Endothelial cell (in vitro differentiated cells): ENCODE measurements around the gene YWHAB. TPM values are rescaled to one million over a fixed set of nuclear protein-coding genes. Genes with fewer than 3 reads are reported as not detected.

Experiments
- DNase-seq: peaks from one replicate; pipeline ENCODE4 v3.0.0; 2021; ENCODE audit warnings: low spot score
- H3K27ac Mint-ChIP-seq: one replicate; pipeline ENCODE4 v1.8.0; 2021; ENCODE audit warnings: mixed read lengths, inconsistent platforms; ENCODE audit not compliant: unreplicated experiment
- H3K27me3 Mint-ChIP-seq: one replicate; pipeline ENCODE4 v1.8.0; 2021; ENCODE audit warnings: mild to moderate bottlenecking, moderate library complexity, mixed read lengths, inconsistent platforms; ENCODE audit not compliant: unreplicated experiment
- H3K36me3 Mint-ChIP-seq: one replicate; pipeline ENCODE4 v1.8.0; 2021; ENCODE audit warnings: mild to moderate bottlenecking, low read depth, mixed read lengths, inconsistent platforms; ENCODE audit not compliant: unreplicated experiment
- H3K4me1 Mint-ChIP-seq: one replicate; pipeline ENCODE4 v1.8.0; 2021; ENCODE audit warnings: mild to moderate bottlenecking, mixed read lengths, inconsistent platforms; ENCODE audit not compliant: unreplicated experiment
- H3K4me3 Mint-ChIP-seq: one replicate; pipeline ENCODE4 v1.8.0; 2021; ENCODE audit warnings: mild to moderate bottlenecking, mixed read lengths, inconsistent platforms; ENCODE audit not compliant: unreplicated experiment
- H3K9me3 Mint-ChIP-seq: one replicate; pipeline ENCODE4 v1.8.0; 2021; ENCODE audit warnings: mixed read lengths, inconsistent platforms; ENCODE audit not compliant: unreplicated experiment
- CTCF ChIP-seq: fragments of 200-600 bp; sonication (generic); IDR thresholded peaks from one replicate; pipeline ENCODE4 v1.5.0; 2021; ENCODE audit warnings: antibody characterized with exemption; ENCODE audit not compliant: unreplicated experiment
- total RNA-seq: library from RNA; stranded (reverse); fragmentation: NEBNext Ultra II Directional; extraction: Animal tissue kit (Norgen Biotek cat#: 25700); gene quantifications from one replicate; pipeline ENCODE4 v1.2.1, GENCODE V29; 2021; ENCODE audit not compliant: unreplicated experiment

Gene YWHAB
- total RNA-seq, 1 donor from 2014 or later: 183 TPM

GRCh38 chr20:44938637-44939036 is 53.1 kb downstream of the YWHAB start:
- Mint-ChIP-seq H3K27me3 (peaks cover 9% of the 10 kb centered on the region), H3K4me3 (no peak overlapping the region)

GRCh38 chr20:44941120-44941691 is 55.7 kb downstream of the YWHAB start:
- peaks cover 9% of the 10 kb centered on the region for H3K27me3 Mint-ChIP-seq
- DNase-seq: no peak
- TF ChIP-seq CTCF: no peak
- no peaks in the 10 kb centered on the region for H3K9me3 Mint-ChIP-seq
- H3K27ac Mint-ChIP-seq: no peak overlapping the region
- no peaks in the 10 kb centered on the region for H3K4me1 Mint-ChIP-seq
- H3K4me3 Mint-ChIP-seq: no peak overlapping the region
- H3K36me3 Mint-ChIP-seq: peaks cover 36% of the 10 kb centered on the region

More at GRCh38 chr20:44938637-44939036, 53.1 kb downstream of the YWHAB start:
- H3K4me1 Mint-ChIP-seq: no peaks in the 10 kb centered on the region
- no peak overlapping the region for H3K27ac Mint-ChIP-seq
- peaks cover 21% of the 10 kb centered on the region for H3K36me3 Mint-ChIP-seq
- no peak for DNase-seq
- no peaks in the 10 kb centered on the region for H3K9me3 Mint-ChIP-seq
- TF ChIP-seq CTCF: no peak

- H3K36me3 Mint-ChIP-seq: peaks cover 44% of the 10 kb centered on the region
- peaks cover 9% of the 10 kb centered on the region for H3K27me3 Mint-ChIP-seq
- H3K27ac Mint-ChIP-seq: no peak overlapping the region
Observed at GRCh38 chr20:44942264-44942973, 56.9 kb downstream of the YWHAB start.

GRCh38 chr20:44943828-44944227 is 58.3 kb downstream of the YWHAB start:
- no peaks in the 10 kb centered on the region for H3K9me3 Mint-ChIP-seq
- peaks cover 9% of the 10 kb centered on the region for H3K27me3 Mint-ChIP-seq
- no peak for DNase-seq
- no peak for TF ChIP-seq CTCF
- no peak overlapping the region for H3K27ac Mint-ChIP-seq
- peaks cover 44% of the 10 kb centered on the region for H3K36me3 Mint-ChIP-seq
- H3K4me3 Mint-ChIP-seq: peak overlapping the region; percentile 32
- no peaks in the 10 kb centered on the region for H3K4me1 Mint-ChIP-seq

More at GRCh38 chr20:44942264-44942973, 56.9 kb downstream of the YWHAB start:
- H3K9me3 Mint-ChIP-seq: no peaks in the 10 kb centered on the region
- TF ChIP-seq CTCF: no peak
- H3K4me3 Mint-ChIP-seq: no peak overlapping the region
- no peak for DNase-seq
- no peaks in the 10 kb centered on the region for H3K4me1 Mint-ChIP-seq

- Mint-ChIP-seq H3K4me3 (no peak overlapping the region), H3K4me1 (no peaks in the 10 kb centered on the region), H3K27ac (no peak overlapping the region), H3K27me3 (peaks cover 11% of the 10 kb centered on the region), H3K9me3 (no peaks in the 10 kb centered on the region), H3K36me3 (peaks cover 46% of the 10 kb centered on the region)
- no peak for DNase-seq
- no peak for TF ChIP-seq CTCF
Observed at GRCh38 chr20:44945261-44945660, 59.8 kb downstream of the YWHAB start.
